HG02642 (cell line): Measurements from ENCODE around the gene MACROD2.

Experiments used
- ATAC-seq: cut with Tn5 transposase; IDR thresholded peaks from one replicate; pipeline ENCODE4 v1.9.1; 2021; ENCODE audit warnings: mild to moderate bottlenecking; ENCODE audit not compliant: unreplicated experiment, poor library complexity

MACROD2 gene

GRCh38 chr20:15032352-15032622 lies 1037.0 kb downstream of the MACROD2 start:
- no peak for ATAC-seq

GRCh38 chr20:15033269-15033668 lies 1038.0 kb downstream of the MACROD2 start:
- ATAC-seq: no peak

GRCh38 chr20:15033891-15034290 lies 1038.6 kb downstream of the MACROD2 start:
- ATAC-seq: no peak

GRCh38 chr20:15036948-15037347 lies 1041.6 kb downstream of the MACROD2 start:
- ATAC-seq: no peak

- ATAC-seq: no peak
These were observed 1043.9 kb downstream of the MACROD2 start for GRCh38 chr20:15039088-15039752.

GRCh38 chr20:15042723-15043122 lies 1047.4 kb downstream of the MACROD2 start:
- no peak for ATAC-seq

GRCh38 chr20:15045246-15045645 lies 1049.9 kb downstream of the MACROD2 start:
- ATAC-seq: no peak

GRCh38 chr20:15047042-15047441 lies 1051.7 kb downstream of the MACROD2 start:
- ATAC-seq: no peak

- ATAC-seq: no peak
These were observed 1052.3 kb downstream of the MACROD2 start for GRCh38 chr20:15047601-15048000.

- ATAC-seq: no peak
These were observed 1060.9 kb downstream of the MACROD2 start for GRCh38 chr20:15056246-15056645.

GRCh38 chr20:15058841-15059240 lies 1063.5 kb downstream of the MACROD2 start:
- ATAC-seq: no peak

- no peak for ATAC-seq
These were observed 1064.1 kb downstream of the MACROD2 start for GRCh38 chr20:15059438-15059837.

GRCh38 chr20:15060265-15061060 lies 1065.1 kb downstream of the MACROD2 start:
- no peak for ATAC-seq

- ATAC-seq: no peak
These were observed 1065.7 kb downstream of the MACROD2 start for GRCh38 chr20:15061061-15061430.

- ATAC-seq: no peak
These were observed 1066.6 kb downstream of the MACROD2 start for GRCh38 chr20:15061955-15062354.

GRCh38 chr20:15063081-15063480 lies 1067.8 kb downstream of the MACROD2 start:
- no peak for ATAC-seq

GRCh38 chr20:15064741-15065140 lies 1069.4 kb downstream of the MACROD2 start:
- ATAC-seq: no peak

GRCh38 chr20:15065794-15066193 lies 1070.5 kb downstream of the MACROD2 start:
- no peak for ATAC-seq

GRCh38 chr20:15068486-15068885 lies 1073.2 kb downstream of the MACROD2 start:
- no peak for ATAC-seq

- ATAC-seq: no peak
These were observed 1074.0 kb downstream of the MACROD2 start for GRCh38 chr20:15069355-15069754.

- ATAC-seq: no peak
These were observed 1075.9 kb downstream of the MACROD2 start for GRCh38 chr20:15071085-15071808.
